Measurements from ENCODE around the gene SLC4A8.
"Not testable (repeated sequence)": the region's sequence is repeated elsewhere in the genome, so short reads cannot be mapped to it uniquely, and the experiment has no call there.

SLC4A8 gene

DNA sequence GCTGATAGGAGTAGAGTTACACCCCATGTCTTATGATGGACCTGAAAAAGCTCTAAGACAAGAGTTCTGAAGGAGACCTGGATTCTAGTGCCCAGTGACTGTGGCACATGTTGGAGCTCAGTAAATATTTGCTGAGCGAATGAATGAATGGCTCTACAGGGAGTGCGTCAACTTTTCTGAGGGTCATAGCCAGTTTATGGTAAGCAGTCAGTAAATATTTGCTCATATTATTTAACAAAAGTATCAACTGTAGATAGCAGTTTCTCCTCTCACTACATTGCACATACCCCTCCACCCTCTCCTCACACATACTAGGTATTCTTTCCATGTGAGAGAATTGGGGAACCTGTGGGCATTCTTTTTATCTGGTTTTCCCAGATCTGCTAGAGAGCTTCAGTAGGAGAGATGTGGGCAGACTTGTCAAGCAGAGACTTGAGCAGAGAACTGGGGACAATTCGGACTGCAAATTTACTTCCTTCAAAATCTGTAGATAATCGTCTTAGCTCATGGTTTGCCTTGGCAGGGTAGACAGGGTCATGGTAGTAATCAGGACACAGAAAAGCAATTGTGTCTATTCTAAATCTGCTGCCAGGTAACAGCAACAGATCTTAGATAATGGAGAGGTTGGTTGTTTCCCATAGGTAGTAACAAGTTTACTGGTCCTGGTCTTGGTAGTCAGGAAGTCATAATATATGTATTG is 5.7 kb downstream of the SLC4A8 start:
- no peak for DNase-seq

DNA sequence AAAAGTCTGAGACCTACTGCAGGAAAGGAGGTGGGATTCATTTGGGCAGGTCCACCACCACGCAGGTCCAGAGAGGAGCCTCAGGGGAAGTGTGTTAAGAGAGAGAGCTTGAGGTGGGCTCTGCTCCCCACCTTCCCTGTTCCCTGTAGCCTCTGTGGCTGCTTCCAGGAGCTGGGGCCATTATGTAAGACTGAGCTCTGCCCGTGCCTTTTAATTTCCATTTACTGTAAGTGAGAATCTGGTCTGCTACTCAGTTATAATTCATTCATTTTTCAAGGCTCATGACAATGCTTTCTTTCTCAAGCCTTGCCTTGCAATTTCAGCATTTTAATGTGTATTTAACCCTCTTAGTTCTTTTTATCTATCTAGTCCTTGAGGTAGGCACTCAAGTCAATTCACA is 8.3 kb downstream of the SLC4A8 start:
- DNase-seq: no peak

DNA sequence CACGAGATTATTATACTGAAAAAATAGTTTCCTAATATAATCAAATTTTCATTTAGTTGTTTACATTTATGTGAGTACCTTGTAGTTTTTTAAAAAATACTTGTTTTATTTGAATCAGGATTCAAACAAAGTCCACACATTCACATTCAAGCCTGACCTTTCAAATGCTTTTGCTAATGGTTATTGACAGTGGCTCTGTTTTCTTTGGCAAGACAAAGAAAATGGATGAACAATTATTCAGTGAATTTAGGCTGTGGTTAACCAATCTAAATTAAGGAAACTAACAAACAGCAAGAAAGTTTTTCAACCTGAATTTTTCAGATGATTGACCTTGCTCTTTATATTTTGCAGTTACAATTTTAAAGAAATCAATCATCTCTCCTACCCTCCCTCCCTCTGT is 9.7 kb downstream of the SLC4A8 start:
- DNase-seq: no peak

DNA sequence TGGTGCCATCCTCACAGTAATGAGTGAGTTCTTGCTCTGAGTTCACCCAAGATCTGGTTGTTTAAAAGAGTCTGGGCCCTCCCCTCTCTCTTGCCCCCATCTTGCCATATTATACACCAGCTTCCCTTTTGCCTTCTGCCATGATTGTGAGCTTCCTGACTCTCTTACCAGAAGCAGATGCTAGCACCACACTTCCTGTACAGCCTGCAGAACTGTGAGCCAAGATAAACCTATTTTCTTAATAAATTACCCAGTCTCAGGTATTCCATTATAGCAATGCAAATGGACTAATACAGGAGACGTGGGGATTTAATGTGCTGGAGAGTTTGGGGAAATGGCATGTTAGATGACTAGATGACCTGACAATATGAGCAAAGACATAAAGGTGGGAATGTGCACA is 12.8 kb downstream of the SLC4A8 start:
- no peak for DNase-seq

DNA sequence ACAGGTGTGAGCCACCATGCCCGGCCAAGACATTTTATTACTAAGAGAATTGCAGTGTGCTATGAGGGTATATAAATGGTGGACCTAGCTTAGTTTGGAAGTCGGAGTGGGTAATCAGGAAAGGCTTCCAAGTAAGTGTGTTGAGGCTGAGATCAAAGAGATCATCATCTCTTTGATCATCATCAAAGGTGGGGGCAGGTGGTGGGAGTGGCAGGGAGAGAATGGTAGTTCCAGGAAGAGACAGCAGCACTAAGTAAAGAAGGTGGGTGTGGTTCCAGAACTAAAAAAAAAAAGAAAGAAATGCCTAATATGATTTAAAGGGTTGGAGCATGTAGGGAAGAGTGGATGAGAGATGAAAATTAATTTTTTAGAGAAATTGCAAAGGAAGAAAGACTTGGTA is 14.7 kb downstream of the SLC4A8 start:
- DNase-seq: no peak

DNA sequence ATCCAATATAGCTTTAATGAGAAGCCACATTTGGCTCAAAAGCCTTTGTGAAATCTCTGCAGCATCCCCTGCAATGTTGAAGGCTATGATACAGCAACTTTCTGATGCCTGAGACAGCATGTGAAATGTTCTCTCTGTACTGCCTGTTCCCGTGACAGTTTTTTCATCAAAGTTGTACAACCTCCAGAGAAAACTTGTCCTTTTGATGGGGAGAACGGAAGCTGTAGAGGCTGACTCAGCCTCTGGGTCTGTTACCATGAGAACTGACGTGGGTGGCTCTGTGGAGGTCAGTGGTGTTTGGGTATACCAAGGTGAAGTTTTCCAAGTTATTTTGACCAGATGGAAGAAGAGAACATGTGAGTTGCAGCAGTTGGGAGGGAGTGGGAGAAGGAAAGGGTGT is 17.0 kb downstream of the SLC4A8 start:
- no peak for DNase-seq

DNA sequence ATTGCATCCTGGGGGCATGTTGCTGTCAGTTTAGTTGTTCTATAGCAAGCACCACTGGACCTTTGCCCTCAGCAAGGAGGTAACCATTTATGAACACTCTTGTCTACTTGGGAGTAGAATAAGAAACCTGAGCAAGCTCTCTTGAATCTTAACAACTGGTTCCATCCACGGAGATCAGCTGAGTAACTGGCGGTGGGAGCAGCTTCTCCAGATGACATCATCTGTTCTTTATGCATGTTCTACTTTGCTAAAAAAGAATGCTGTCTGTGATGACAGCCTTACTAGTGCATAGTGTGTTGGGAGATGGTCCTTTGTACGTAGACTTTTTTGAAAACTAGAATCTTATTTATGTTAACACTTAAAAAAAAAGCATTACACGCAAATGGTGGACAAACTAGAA is 17.7 kb downstream of the SLC4A8 start:
- DNase-seq: no peak

DNA sequence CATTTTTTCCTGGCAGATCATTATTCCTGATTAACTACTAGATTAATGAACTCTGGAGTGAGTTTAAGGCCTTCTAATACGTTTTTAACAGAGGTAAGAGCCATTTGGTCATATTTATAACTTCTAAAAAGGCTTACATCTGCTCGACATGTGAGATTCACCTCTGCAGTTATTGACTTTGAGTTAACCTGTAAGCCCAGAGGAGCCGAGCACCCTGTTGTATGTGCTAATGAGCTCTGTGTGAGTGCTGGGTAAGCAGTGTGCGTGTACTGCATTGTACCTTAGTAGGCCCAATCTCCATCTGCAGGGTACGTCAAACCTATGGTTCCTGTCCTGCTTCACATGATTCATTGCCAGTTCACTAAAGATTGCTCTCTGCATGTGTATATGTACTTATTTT is 18.9 kb downstream of the SLC4A8 start:
- no peak for DNase-seq

DNA sequence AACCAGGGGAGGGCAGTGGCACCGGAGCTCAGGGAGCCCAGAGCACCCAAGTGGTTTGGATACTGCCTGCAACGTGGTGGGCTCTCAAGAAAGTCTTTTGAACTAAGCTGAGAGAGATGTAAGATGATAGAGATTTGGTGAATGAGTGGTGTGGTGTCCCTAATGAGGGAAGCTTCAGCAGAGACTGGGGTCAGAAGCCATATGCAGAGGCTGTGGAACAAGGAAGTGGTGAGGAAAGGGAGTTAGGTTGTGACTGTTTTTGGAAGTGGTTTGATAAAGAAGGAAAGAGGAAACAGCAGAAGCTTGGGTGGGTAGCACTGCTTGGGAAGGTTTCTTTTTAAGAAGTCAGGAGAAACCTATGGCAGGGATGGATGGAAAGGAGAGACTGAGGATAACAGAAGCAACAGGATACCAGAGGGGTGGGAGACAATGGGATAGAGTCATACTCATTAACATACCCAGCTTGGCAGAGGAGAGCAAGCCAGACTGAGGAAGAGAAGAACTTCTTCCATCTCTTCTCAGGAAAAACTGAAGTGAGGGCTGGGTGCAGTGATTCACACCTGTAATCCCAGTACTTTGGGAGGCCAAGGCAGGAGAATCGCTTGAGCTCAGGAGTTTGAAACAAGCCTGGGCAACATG is 24.1 kb downstream of the SLC4A8 start:
- no peak for DNase-seq

DNA sequence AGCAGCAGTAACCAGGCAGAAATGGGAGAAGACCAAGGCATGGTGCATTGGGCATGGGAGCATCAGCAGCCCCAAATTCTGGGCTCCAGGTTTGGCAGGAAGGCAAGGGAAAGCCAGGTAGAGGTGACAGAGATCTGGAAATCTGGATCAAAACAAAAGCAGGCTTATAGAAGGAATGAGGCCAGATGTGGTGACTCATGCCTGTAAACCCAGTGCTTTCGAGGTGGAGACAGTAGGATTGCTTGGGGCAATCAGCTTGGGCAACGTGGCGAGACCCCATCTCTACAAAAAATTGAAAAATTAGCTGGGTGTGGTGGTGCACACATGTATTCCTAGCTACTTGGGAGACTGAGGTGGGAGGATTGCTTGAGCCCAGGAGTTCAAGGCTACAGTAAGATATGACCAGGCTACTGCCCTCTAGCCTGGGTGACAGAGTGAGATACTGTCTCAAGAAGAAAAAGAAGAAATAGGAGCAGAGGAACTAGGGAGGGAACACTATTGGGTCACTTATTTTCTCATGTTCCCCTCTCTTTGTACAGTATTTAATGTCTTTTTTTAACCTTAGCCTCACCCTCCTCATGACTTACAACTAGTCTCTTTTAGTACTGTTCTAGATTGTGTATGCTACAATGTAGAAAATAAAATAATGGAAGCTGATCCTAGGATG is 25.1 kb downstream of the SLC4A8 start:
- no peak for DNase-seq

DNA sequence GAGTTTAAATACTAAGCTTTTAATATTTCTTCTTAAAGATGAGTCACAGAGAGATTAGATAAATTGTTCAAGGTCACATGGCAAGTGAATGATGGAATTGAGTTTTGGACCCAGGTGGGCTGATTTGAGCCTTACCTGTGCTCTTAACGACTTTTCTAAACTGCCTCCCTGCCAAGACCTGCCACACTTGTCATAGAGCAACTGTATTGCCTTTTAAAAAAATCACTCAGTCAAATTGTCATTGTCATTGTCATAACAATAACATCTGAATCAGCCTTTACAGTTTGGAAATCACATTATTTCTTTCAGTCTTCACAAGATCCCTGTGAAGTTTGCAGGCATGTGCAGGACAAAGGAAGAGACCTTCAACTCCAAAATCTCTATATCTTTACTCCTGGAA is 25.7 kb downstream of the SLC4A8 start:
- DNase-seq: no peak

DNA sequence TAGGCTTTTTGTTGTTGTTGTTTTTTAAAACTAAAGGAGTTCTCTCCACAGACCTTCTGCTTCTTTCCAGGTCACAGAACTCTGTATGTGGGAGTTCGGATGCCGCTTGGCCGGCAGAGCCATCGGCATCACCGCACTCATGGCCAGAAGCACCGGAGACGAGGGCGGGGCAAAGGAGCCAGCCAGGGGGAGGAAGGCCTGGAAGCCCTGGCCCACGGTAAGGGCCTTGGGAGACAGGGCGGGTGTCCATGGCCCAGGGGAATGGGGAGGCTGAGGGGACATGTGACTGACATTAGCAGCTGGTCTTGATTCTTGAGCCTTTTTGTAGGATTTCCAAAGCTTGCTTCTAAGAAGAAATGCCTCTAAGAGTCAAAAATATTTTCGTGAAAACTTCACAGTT is 26.2 kb downstream of the SLC4A8 start:
- no peak for DNase-seq

DNA sequence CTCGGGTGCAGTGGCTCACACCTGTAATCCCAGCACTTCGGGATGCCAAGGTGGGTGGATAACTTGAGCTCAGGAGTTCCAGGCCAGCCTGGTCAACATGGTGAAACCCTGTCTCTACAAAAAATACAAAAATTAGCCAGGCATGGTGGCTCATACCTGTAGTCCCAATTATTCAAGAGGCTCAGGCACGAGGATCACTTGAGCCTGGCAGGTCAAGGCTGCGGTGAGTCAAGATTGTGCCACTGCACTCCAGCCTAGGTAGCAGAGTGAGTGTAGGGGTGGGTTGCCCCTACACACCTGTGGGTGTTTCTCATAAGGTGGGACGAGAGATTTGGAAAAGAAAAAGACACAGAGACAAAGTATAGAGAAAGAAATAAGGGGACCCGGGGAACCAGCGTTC is 29.4 kb downstream of the SLC4A8 start:
- not testable (repeated sequence) for DNase-seq

DNA sequence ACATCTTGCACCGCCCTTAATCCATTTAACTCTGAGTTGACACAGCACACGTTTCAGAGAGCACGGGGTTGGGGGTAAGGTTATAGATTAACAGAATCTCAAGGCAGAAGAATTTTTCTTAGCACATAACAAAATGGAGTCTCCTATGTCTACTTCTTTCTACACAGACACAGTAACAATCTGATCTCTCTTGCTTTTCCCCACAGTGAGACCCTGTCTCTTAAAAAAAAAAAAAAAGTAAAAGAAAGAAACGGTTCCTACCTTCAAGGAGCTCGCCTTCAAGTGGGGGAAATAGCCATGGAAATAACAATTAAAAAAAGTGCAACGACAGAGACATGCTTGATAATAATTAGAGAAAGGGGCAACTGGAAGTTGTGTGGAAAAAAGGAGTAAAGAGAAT is 30.4 kb downstream of the SLC4A8 start:
- DNase-seq: not testable (repeated sequence)

DNA sequence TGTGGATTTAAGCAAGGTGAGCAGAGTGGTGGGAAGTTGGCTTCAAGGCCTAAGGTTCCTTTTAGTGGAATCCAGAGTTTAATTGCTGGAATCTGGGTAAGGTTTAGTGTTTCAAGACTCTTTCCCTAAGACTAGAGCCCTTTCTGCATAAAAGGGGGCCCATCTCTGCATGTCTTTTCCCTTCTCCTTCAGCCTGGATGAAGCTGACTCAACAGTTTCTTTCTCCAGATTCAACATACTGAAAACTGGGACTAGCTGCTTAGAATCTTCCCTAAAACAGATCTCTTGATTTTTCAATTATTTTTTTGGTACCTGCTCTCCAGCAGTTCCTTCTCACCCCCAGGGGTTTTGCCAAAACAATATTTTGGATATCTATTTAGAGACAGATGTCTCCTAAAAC is 34.0 kb downstream of the SLC4A8 start:
- DNase-seq: no peak

DNA sequence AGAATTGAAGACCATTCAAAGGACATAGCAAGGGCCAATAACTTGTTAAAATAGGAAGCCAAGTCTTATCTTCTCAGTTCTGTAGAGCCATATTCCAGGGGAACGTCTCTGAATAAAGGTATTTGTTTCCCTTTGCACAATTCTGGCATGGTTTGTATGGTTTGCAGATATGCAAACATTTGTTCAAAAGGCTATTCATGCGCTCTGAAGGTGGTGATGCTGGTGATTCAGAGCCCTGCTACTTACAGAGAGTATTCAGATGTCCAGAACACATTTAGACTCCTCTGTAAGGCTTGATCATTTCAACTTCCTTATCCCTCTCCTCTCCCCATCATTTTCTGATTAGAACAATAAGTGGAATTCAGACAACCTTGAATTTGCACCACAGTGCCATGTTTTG is 35.9 kb downstream of the SLC4A8 start:
- DNase-seq: no peak

DNA sequence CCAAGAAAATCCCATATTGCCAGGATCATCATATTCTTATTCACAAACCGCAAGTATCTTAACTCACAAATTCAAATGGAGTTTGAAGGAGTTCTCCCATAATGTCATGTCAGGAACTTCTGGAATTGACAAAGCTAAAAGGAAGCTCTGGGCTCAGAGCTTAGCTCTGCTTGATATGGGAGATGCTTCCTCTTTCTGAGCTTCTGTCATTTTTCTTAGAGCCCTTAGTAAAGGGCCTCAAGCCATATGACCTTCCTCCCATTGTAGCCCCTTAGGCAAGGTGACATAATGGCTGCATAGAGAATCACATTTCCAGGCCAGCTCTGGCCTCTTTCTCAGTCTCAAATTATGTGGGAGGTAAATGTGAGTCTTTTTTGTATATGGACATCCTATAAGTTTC is 40.9 kb downstream of the SLC4A8 start:
- DNase-seq: no peak

DNA sequence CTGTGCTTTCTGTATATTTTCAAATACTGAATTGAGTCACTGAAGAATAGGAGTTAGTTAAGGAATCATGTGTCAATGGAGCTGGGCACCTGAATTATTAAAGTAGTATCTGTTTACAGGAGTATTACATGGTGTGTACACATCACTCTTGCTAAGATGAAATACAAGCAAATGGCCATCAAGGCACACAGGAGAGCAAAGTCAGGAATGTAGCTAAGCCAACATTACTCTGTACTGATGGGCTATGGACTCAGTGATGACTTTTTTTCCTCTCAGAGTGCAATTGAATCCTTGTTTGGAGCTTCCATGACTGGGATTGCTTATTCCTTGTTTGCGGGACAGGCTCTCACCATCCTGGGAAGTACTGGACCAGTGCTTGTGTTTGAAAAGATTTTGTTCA is 45.5 kb downstream of the SLC4A8 start:
- no peak for DNase-seq

DNA sequence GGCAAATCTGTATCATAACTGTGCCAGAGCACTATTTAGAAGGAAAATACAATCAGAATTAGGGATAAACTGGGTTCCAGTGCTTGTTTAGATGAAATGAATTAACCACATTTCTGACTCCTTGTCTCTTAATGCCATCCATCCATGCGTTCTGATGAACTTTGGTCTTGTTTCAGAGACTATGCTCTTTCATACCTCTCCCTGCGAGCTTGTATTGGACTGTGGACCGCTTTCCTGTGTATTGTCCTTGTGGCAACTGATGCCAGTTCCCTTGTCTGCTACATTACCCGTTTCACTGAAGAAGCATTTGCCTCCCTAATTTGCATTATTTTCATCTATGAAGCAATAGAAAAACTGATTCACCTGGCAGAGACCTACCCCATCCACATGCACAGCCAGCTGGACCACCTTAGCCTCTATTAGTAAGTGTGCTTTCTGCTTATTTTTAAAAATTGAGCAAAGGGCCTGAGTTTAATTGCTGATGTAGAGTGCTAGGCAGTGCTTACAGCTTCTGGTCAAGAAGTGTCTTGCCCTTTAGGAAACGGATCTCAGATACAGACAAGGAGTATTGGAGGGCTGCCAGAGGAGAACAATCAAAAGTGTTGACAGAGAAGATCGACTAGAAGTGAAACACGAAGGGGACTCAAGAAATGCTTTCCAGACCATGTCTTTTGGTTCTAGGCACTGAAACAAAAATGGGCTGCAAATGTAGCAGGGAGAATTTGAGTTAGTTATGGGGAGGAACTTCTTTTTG is 46.7 kb downstream of the SLC4A8 start:
- no peak for DNase-seq

DNA sequence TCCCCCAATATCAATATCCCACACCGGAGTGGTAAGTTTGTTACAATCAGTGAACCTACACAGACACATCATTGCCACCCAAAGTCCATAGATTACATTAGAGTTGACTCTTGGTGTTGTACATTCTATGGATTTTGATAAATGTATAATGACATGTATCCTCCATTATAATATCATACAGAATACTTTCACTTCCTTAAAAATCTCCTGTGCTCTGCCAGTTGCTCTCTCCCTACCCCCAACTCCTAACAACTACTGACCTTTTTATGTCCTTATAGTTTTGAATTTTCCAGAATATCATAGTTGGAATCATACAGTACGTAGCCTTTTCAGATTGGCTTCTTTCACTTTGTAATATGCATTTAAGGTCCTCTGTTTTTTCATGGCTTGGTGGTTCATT is 48.4 kb downstream of the SLC4A8 start:
- DNase-seq: no peak

DNA sequence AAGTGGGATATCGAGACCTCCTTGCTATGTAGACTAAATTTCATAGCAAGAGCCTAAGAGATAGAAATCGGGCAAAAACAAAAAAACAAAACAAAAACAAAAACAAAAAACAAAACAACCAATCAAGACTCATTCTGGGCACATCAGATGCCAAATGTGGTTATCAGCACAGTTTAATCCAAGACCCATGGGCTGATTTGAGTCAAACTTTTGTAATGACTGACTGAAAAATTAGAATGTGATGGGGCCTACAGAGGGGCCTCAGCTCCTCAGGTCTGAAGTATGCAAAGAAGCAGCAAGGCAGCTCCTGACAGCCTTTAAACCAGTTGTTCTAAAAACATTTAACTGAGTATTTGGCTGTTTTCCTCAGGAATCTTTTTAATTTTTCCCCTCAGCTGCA is 49.3 kb downstream of the SLC4A8 start:
- DNase-seq: no peak

DNA sequence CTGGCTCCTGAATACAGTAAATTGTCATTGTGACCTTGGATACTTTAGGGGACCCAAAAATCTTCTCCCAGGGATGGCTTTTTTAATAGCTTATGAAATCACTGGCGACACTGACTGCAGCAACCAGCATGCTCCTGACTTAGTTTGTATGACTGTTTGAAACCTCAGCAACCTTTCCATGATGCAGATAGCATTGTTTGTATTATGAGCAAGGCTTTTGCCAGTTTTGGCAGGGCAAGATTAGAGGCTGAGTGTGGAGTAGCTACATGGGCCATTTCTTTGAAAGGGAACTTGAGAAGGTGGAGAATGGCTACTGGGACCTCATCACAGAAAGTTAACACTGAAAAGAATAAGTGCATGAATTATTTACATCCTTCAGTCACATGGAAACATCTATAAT is 50.9 kb downstream of the SLC4A8 start:
- no peak for DNase-seq

DNA sequence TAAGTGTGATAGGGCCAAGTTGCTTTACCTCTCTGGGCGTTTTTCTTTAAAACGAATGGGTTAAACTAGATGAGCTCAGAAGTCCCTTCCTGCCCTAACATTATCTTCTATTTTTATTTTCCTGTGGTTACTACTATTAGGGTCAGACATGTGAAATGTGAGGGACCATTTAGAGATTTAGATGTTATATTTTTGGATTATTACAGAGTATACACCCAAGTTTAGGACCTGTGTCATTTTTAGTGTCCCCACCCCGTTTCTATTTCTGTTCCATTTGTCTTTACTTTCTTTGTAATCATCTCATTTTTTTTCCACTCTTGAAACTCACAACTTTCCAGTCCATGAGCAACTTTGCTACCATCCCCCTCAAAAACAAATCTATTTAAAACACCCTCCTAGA is 56.3 kb downstream of the SLC4A8 start:
- no peak for DNase-seq
